ENCODE data around the gene BASP1. TPM values are rescaled to one million over a fixed set of nuclear protein-coding genes. Genes with fewer than 3 reads are reported as not detected.
"Not testable (repeated sequence)": the region's sequence is repeated elsewhere in the genome, so short reads cannot be mapped to it uniquely, and the experiment has no call there.

Gene BASP1
- polyA plus RNA-seq, 3 donors = 81.8 to 94.4 (median 91.3) TPM

GRCh38 chr5:17190799-17191391 lies 26.5 kb upstream of the BASP1 start:
- no peak for DNase-seq (ENCODE audit: low read depth in 3 of 3, low spot score in 2 of 3)

GRCh38 chr5:17191574-17191973 lies 25.9 kb upstream of the BASP1 start:
- DNase-seq (ENCODE audit: low read depth in 3 of 3, low spot score in 2 of 3) = not testable (repeated sequence)

GRCh38 chr5:17192191-17192590 lies 25.2 kb upstream of the BASP1 start:
- no peak for DNase-seq (ENCODE audit: low read depth in 3 of 3, low spot score in 2 of 3)

GRCh38 chr5:17196024-17196423 lies 21.4 kb upstream of the BASP1 start:
- no peak for DNase-seq (ENCODE audit: low read depth in 3 of 3, low spot score in 2 of 3)

- no peak for DNase-seq (ENCODE audit: low read depth in 3 of 3, low spot score in 2 of 3)
Observed at GRCh38 chr5:17196697-17197096, 20.7 kb upstream of the BASP1 start.

- peak in 1 of 3 donors; percentile 35 for DNase-seq (ENCODE audit: low read depth in 3 of 3, low spot score in 2 of 3)
Observed at GRCh38 chr5:17203329-17204132, 13.9 kb upstream of the BASP1 start.

- DNase-seq (ENCODE audit: low read depth in 3 of 3, low spot score in 2 of 3) = no peak
Observed at GRCh38 chr5:17204133-17204489, 13.3 kb upstream of the BASP1 start.

- DNase-seq (ENCODE audit: low read depth in 3 of 3, low spot score in 2 of 3) = no peak
Observed at GRCh38 chr5:17206021-17206420, 11.4 kb upstream of the BASP1 start.

- DNase-seq (ENCODE audit: low read depth in 3 of 3, low spot score in 2 of 3) = no peak
Observed at GRCh38 chr5:17212191-17212590, 5.2 kb upstream of the BASP1 start.

- DNase-seq (ENCODE audit: low read depth in 3 of 3, low spot score in 2 of 3) = no peak
Observed at GRCh38 chr5:17212996-17213395, 4.4 kb upstream of the BASP1 start.

GRCh38 chr5:17213938-17214337 lies 3.5 kb upstream of the BASP1 start:
- no peak for DNase-seq (ENCODE audit: low read depth in 3 of 3, low spot score in 2 of 3)

GRCh38 chr5:17214893-17215292 lies 2.5 kb upstream of the BASP1 start:
- DNase-seq (ENCODE audit: low read depth in 3 of 3, low spot score in 2 of 3) = no peak

GRCh38 chr5:17215361-17215760 lies 2.1 kb upstream of the BASP1 start:
- no peak for DNase-seq (ENCODE audit: low read depth in 3 of 3, low spot score in 2 of 3)

- DNase-seq (ENCODE audit: low read depth in 3 of 3, low spot score in 2 of 3) = peak; percentile 76 to 89 (median 80)
Observed at GRCh38 chr5:17216176-17216973, 1.1 kb upstream of the BASP1 start.

GRCh38 chr5:17216974-17217492 lies 398 bp upstream of the BASP1 start:
- peak in 2 of 3 donors; percentile 61 to 62 for DNase-seq (ENCODE audit: low read depth in 3 of 3, low spot score in 2 of 3)

GRCh38 chr5:17218353-17219005 lies 1.0 kb downstream of the BASP1 start:
- DNase-seq (ENCODE audit: low read depth in 3 of 3, low spot score in 2 of 3) = peak in 1 of 3 donors; percentile 15

- peak in 1 of 3 donors; percentile 38 for DNase-seq (ENCODE audit: low read depth in 3 of 3, low spot score in 2 of 3)
Observed at GRCh38 chr5:17219006-17219422, 1.6 kb downstream of the BASP1 start.

- no peak for DNase-seq (ENCODE audit: low read depth in 3 of 3, low spot score in 2 of 3)
Observed at GRCh38 chr5:17219469-17219868, 2.0 kb downstream of the BASP1 start.

- no peak for DNase-seq (ENCODE audit: low read depth in 3 of 3, low spot score in 2 of 3)
Observed at GRCh38 chr5:17219992-17220391, 2.6 kb downstream of the BASP1 start.

- no peak for DNase-seq (ENCODE audit: low read depth in 3 of 3, low spot score in 2 of 3)
Observed at GRCh38 chr5:17220469-17220868, 3.0 kb downstream of the BASP1 start.

All from right renal cortex interstitium (tissue), 3 donors.